ENCODE results near the gene MPDZ.

MPDZ gene

GRCh38 chr9:13210306-13210705 is 69.2 kb downstream of the MPDZ start:
- Histone ChIP-seq H3K4me1 (ENCODE audit: insufficient read depth, insufficient read length) (no peaks in the 10 kb centered on the region), H3K27me3 (ENCODE audit: insufficient read depth, insufficient read length) (no peaks in the 10 kb centered on the region), H3K9ac (ENCODE audit: insufficient read length, low read depth) (no peak overlapping the region), H3K36me3 (ENCODE audit: insufficient read depth, insufficient read length, low read length) (peaks cover 37% of the 10 kb centered on the region), H3K4me3 (ENCODE audit: insufficient read length, low read depth) (no peak overlapping the region), H3K9me3 (ENCODE audit: insufficient read depth, low read length) (no peaks in the 10 kb centered on the region)
- no peak for DNase-seq (ENCODE audit: low read depth, low spot score)
- TF ChIP-seq SUZ12 (IDR thresholded peaks at IDR 0.05; ENCODE audit: extremely low read depth, insufficient read depth, insufficient read length) (no peak), ZNF274 (IDR thresholded peaks at IDR 0.05; ENCODE audit: low read depth, low read length) (no peak), YY1 (IDR thresholded peaks at IDR 0.05; ENCODE audit: insufficient read depth, insufficient read length) (no peak)

GRCh38 chr9:13209498-13209897 is 70.0 kb downstream of the MPDZ start:
- DNase-seq (ENCODE audit: low read depth, low spot score), result no peak

GRCh38 chr9:13205824-13206223 is 73.7 kb downstream of the MPDZ start:
- Histone ChIP-seq H3K4me3 (ENCODE audit: insufficient read length, low read depth) (no peak overlapping the region), H3K4me1 (ENCODE audit: insufficient read depth, insufficient read length) (no peaks in the 10 kb centered on the region), H3K9me3 (ENCODE audit: insufficient read depth, low read length) (no peaks in the 10 kb centered on the region), H3K9ac (ENCODE audit: insufficient read length, low read depth) (no peak overlapping the region), H3K27me3 (ENCODE audit: insufficient read depth, insufficient read length) (no peaks in the 10 kb centered on the region), H3K36me3 (ENCODE audit: insufficient read depth, insufficient read length, low read length) (peaks cover 54% of the 10 kb centered on the region)
- no peak for DNase-seq (ENCODE audit: low read depth, low spot score)
- TF ChIP-seq YY1 (IDR thresholded peaks at IDR 0.05; ENCODE audit: insufficient read depth, insufficient read length) (no peak), SUZ12 (IDR thresholded peaks at IDR 0.05; ENCODE audit: extremely low read depth, insufficient read depth, insufficient read length) (no peak), ZNF274 (IDR thresholded peaks at IDR 0.05; ENCODE audit: low read depth, low read length) (no peak)

More at GRCh38 chr9:13209498-13209897, 70.0 kb downstream of the MPDZ start:
- Histone ChIP-seq H3K4me1 (ENCODE audit: insufficient read depth, insufficient read length) (no peaks in the 10 kb centered on the region), H3K27me3 (ENCODE audit: insufficient read depth, insufficient read length) (no peaks in the 10 kb centered on the region), H3K9ac (ENCODE audit: insufficient read length, low read depth) (no peak overlapping the region), H3K36me3 (ENCODE audit: insufficient read depth, insufficient read length, low read length) (peaks cover 36% of the 10 kb centered on the region), H3K9me3 (ENCODE audit: insufficient read depth, low read length) (no peaks in the 10 kb centered on the region), H3K4me3 (ENCODE audit: insufficient read length, low read depth) (no peak overlapping the region)
- TF ChIP-seq SUZ12 (IDR thresholded peaks at IDR 0.05; ENCODE audit: extremely low read depth, insufficient read depth, insufficient read length) (no peak), ZNF274 (IDR thresholded peaks at IDR 0.05; ENCODE audit: low read depth, low read length) (no peak), YY1 (IDR thresholded peaks at IDR 0.05; ENCODE audit: insufficient read depth, insufficient read length) (no peak)

- Histone ChIP-seq H3K27me3 (ENCODE audit: insufficient read depth, insufficient read length) (no peaks in the 10 kb centered on the region), H3K9ac (ENCODE audit: insufficient read length, low read depth) (no peak overlapping the region), H3K9me3 (ENCODE audit: insufficient read depth, low read length) (no peaks in the 10 kb centered on the region), H3K36me3 (ENCODE audit: insufficient read depth, insufficient read length, low read length) (peaks cover 83% of the 10 kb centered on the region), H3K4me3 (ENCODE audit: insufficient read length, low read depth) (no peak overlapping the region), H3K4me1 (ENCODE audit: insufficient read depth, insufficient read length) (no peaks in the 10 kb centered on the region)
- DNase-seq (ENCODE audit: low read depth, low spot score), result no peak
- no peak for TF ChIP-seq SUZ12 (IDR thresholded peaks at IDR 0.05; ENCODE audit: extremely low read depth, insufficient read depth, insufficient read length)
- TF ChIP-seq YY1 (IDR thresholded peaks at IDR 0.05; ENCODE audit: insufficient read depth, insufficient read length), result no peak
- TF ChIP-seq ZNF274 (IDR thresholded peaks at IDR 0.05; ENCODE audit: low read depth, low read length), result no peak
These were observed 89.5 kb downstream of the MPDZ start for GRCh38 chr9:13190040-13190439.

GRCh38 chr9:13189362-13189761 is 90.1 kb downstream of the MPDZ start:
- Histone ChIP-seq H3K9ac (ENCODE audit: insufficient read length, low read depth) (no peak overlapping the region), H3K4me3 (ENCODE audit: insufficient read length, low read depth) (no peak overlapping the region), H3K36me3 (ENCODE audit: insufficient read depth, insufficient read length, low read length) (peaks cover 79% of the 10 kb centered on the region), H3K4me1 (ENCODE audit: insufficient read depth, insufficient read length) (no peaks in the 10 kb centered on the region), H3K27me3 (ENCODE audit: insufficient read depth, insufficient read length) (no peaks in the 10 kb centered on the region), H3K9me3 (ENCODE audit: insufficient read depth, low read length) (no peaks in the 10 kb centered on the region)
- DNase-seq (ENCODE audit: low read depth, low spot score), result no peak
- no peak for TF ChIP-seq ZNF274 (IDR thresholded peaks at IDR 0.05; ENCODE audit: low read depth, low read length)
- TF ChIP-seq SUZ12 (IDR thresholded peaks at IDR 0.05; ENCODE audit: extremely low read depth, insufficient read depth, insufficient read length), result no peak
- no peak for TF ChIP-seq YY1 (IDR thresholded peaks at IDR 0.05; ENCODE audit: insufficient read depth, insufficient read length)

- TF ChIP-seq ZNF274 (IDR thresholded peaks at IDR 0.05; ENCODE audit: low read depth, low read length), result no peak
- no peak for TF ChIP-seq SUZ12 (IDR thresholded peaks at IDR 0.05; ENCODE audit: extremely low read depth, insufficient read depth, insufficient read length)
- no peak for TF ChIP-seq YY1 (IDR thresholded peaks at IDR 0.05; ENCODE audit: insufficient read depth, insufficient read length)
- no peak overlapping the region for H3K9ac ChIP-seq (ENCODE audit: insufficient read length, low read depth)
- no peaks in the 10 kb centered on the region for H3K4me1 ChIP-seq (ENCODE audit: insufficient read depth, insufficient read length)
- peaks cover 70% of the 10 kb centered on the region for H3K36me3 ChIP-seq (ENCODE audit: insufficient read depth, insufficient read length, low read length)
- no peaks in the 10 kb centered on the region for H3K27me3 ChIP-seq (ENCODE audit: insufficient read depth, insufficient read length)
- H3K4me3 ChIP-seq (ENCODE audit: insufficient read length, low read depth), result no peak overlapping the region
- H3K9me3 ChIP-seq (ENCODE audit: insufficient read depth, low read length), result no peaks in the 10 kb centered on the region
- DNase-seq (ENCODE audit: low read depth, low spot score), result no peak
These were observed 92.7 kb downstream of the MPDZ start for GRCh38 chr9:13186774-13187173.

- no peaks in the 10 kb centered on the region for H3K27me3 ChIP-seq (ENCODE audit: insufficient read depth, insufficient read length)
These were observed 93.4 kb downstream of the MPDZ start for GRCh38 chr9:13186091-13186490.

More at GRCh38 chr9:13186091-13186490, 93.4 kb downstream of the MPDZ start:
- Histone ChIP-seq H3K9me3 (ENCODE audit: insufficient read depth, low read length) (no peaks in the 10 kb centered on the region), H3K9ac (ENCODE audit: insufficient read length, low read depth) (no peak overlapping the region), H3K36me3 (ENCODE audit: insufficient read depth, insufficient read length, low read length) (peaks cover 67% of the 10 kb centered on the region), H3K4me1 (ENCODE audit: insufficient read depth, insufficient read length) (no peaks in the 10 kb centered on the region), H3K4me3 (ENCODE audit: insufficient read length, low read depth) (no peak overlapping the region)
- TF ChIP-seq SUZ12 (IDR thresholded peaks at IDR 0.05; ENCODE audit: extremely low read depth, insufficient read depth, insufficient read length), result no peak
- no peak for TF ChIP-seq ZNF274 (IDR thresholded peaks at IDR 0.05; ENCODE audit: low read depth, low read length)
- DNase-seq (ENCODE audit: low read depth, low spot score), result no peak

All from NT2/D1 (cell line).